ENCODE results near the gene GAS7.

DNA sequence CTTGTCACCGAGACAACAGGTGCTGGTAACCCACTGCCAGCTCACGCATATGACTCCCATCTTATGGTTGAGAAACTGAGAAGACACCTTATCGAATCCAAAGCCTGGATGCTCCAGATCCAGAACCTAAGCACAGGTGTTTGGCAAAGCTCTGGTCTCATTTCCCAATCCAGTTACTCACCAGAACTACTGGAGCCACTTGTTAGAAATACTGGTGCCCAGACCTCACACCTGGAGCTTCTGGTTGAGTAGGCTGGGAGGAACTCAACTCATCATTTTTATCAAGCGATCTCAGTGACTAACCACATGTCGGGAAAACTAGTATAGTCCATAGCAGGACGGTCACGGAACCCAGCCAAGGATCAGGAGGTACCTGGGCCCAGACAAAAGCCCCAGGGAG, 206.6 kb downstream of the GAS7 start:
- TF ChIP-seq, protein P1, sequence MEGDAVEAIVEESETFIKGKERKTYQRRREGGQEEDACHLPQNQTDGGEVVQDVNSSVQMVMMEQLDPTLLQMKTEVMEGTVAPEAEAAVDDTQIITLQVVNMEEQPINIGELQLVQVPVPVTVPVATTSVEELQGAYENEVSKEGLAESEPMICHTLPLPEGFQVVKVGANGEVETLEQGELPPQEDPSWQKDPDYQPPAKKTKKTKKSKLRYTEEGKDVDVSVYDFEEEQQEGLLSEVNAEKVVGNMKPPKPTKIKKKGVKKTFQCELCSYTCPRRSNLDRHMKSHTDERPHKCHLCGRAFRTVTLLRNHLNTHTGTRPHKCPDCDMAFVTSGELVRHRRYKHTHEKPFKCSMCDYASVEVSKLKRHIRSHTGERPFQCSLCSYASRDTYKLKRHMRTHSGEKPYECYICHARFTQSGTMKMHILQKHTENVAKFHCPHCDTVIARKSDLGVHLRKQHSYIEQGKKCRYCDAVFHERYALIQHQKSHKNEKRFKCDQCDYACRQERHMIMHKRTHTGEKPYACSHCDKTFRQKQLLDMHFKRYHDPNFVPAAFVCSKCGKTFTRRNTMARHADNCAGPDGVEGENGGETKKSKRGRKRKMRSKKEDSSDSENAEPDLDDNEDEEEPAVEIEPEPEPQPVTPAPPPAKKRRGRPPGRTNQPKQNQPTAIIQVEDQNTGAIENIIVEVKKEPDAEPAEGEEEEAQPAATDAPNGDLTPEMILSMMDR (IDR thresholded peaks at IDR 0.05): no peak
- TF ChIP-seq EZH2 (IDR thresholded peaks at IDR 0.05; ENCODE audit: borderline replicate concordance, insufficient read depth, low read depth, low read length, poor library complexity, severe bottlenecking): no peak

Measured in B cell (primary cell).